ENCODE results near the gene PARL. TPM values are rescaled to one million over a fixed set of nuclear protein-coding genes. Genes with fewer than 3 reads are reported as not detected.

The PARL gene
- total and polyA plus RNA-seq, 10 of the 15 experiments (the other 5 are each of a cell fraction or from before 2014, with no cell fraction given) = 49.7 to 113 (median 77.2) TPM

- Histone ChIP-seq H2AFZ (ENCODE audit: control insufficient read depth, low read depth, low read length) (no peak overlapping the region), H3K36me3 (ENCODE audit: control insufficient read depth in 2 of 2, insufficient read depth in 2 of 2, low read length in 1 of 2) (no peaks in the 10 kb centered on the region), H3K27ac (ENCODE audit: control insufficient read depth, insufficient read depth) (no peak overlapping the region), H3K4me2 (ENCODE audit: control insufficient read depth, insufficient read depth) (no peak overlapping the region), H3K27me3 (replicated peaks in 1 of 2; ENCODE audit: control insufficient read depth in 2 of 2, insufficient read depth in 2 of 2, low read length in 1 of 2) (no peaks in the 10 kb centered on the region), H3K79me2 (ENCODE audit: control insufficient read depth, insufficient read depth, low read length) (no peaks in the 10 kb centered on the region), H3K4me1 (ENCODE audit: control insufficient read depth, insufficient read depth, low read length) (peaks cover 12% of the 10 kb centered on the region), H3K4me3 (no peak overlapping the region), H3K9me3 (replicated peaks; ENCODE audit: control insufficient read depth, insufficient read depth, low read length) (no peaks in the 10 kb centered on the region), H3K9ac (ENCODE audit: control insufficient read depth, insufficient read depth, low read length) (no peak overlapping the region), H4K20me1 (ENCODE audit: control insufficient read depth, insufficient read depth) (no peaks in the 10 kb centered on the region)
- 49% methylated on average over 4 of the region's 4 CpGs for WGBS (ENCODE audit: insufficient coverage, insufficient replicate concordance, low lambda C conversion rate, missing lambda C conversion rate)
- RAD21 ChIA-PET (ENCODE audit: unreplicated experiment) = no interaction called here
- FAIRE-seq = no peak
- ATAC-seq = no peak
- POLR2A ChIA-PET = no interaction called here
- CTCF ChIA-PET = interaction anchor here (0.7 to 2.1 kb wide), 2 partner anchors 12 to 22 kb away, joined by 3 to 6 read pairs; no protein-coding TSS in a partner anchor
- in situ Hi-C loops (cut with MboI) = no loop called here
- SMC1A ChIA-PET (ENCODE audit: uncharacterized antibody, unreplicated experiment) = no interaction called here
- DNase-seq (ENCODE audit: low read depth, low spot score) = no peak
- intact Hi-C loops (cut with micrococcal nuclease; ENCODE audit: unreplicated experiment) = no loop called here
- no TSS peak for BruUV-seq (replicated peaks)
- TF ChIP-seq PRDM15 (CRISPR knock-in tag; IDR thresholded peaks at IDR 0.05) (no peak), EGR1 (IDR thresholded peaks at IDR 0.05; ENCODE audit: borderline replicate concordance in 1 of 2, low read depth in 2 of 2, low read length in 2 of 2) (no peak), POLR2A (IDR thresholded peaks at IDR 0.05; ENCODE audit: low read depth, low read length) (no peak), ZBTB33 (IDR thresholded peaks at IDR 0.05) (no peak), CEBPZ (IDR thresholded peaks at IDR 0.05; ENCODE audit: low read depth, low read length) (no peak), ZNF274 (IDR thresholded peaks at IDR 0.05; ENCODE audit: insufficient read depth, insufficient read length) (no peak), TCF7 (IDR thresholded peaks at IDR 0.05; ENCODE audit: borderline replicate concordance) (no peak), SMAD5 (IDR thresholded peaks at IDR 0.05; ENCODE audit: low read depth) (no peak), ZSCAN29 (IDR thresholded peaks at IDR 0.05) (no peak), NFYA (IDR thresholded peaks at IDR 0.05; ENCODE audit: borderline replicate concordance, low read depth, low read length) (no peak), HDAC6 (IDR thresholded peaks at IDR 0.05; ENCODE audit: unreplicated experiment) (no peak), STAT3 (IDR thresholded peaks at IDR 0.05; ENCODE audit: low read depth, low read length) (no peak), CHD2 (IDR thresholded peaks at IDR 0.05; ENCODE audit: borderline replicate concordance, low read depth, low read length) (no peak), NKRF (conservative IDR thresholded peaks at IDR 0.05) (no peak), FOXK2 (IDR thresholded peaks at IDR 0.05) (no peak)
Measured at GRCh38 chr3:183917776-183918175, 33.1 kb upstream of the PARL start.
